ENCODE measurements around the gene ZNF778. TPM values are rescaled to one million over a fixed set of nuclear protein-coding genes. Genes with fewer than 3 reads are reported as not detected.
"Not testable (repeated sequence)": the region's sequence is repeated elsewhere in the genome, so short reads cannot be mapped to it uniquely, and the experiment has no call there.

Gene ZNF778
- total RNA-seq, 2 experiments from 2014 or later, result 8.9 to 9.6 TPM

DNA sequence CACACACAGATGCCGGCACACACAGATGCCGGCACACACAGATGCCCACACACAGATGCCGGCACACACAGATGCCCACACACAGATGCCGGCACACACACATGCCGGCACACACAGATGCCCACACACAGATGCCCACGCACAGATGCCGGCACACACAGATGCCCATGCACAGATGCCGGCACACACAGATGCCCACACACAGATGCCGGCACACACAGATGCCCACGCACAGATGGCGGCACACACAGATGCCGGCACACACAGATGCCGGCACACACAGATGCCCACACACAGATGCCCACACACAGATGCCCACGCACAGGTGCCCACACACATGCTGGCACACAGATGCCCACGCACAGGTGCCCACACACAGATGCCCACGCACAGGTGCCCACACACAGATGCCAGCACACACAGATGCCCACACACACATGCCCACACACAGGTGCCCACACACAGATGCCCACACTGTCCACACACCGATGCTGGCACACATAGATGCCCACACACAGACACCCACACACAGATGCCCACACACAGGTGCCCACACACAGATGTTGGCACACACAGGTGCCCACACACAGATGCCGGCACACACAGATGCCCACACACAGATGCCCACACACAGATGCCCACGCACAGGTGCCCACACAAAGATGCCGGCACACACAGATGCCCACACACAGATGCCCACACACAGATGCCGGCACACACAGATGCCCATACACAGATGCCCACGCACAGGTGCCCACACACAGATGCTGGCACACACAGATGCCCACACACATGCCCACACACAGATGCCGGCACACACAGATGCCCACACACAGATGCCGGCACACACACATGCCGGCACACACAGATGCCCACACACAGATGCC, 28.8 kb upstream of the ZNF778 start:
- H3K27ac Mint-ChIP-seq, H3K4me1 Mint-ChIP-seq, H3K36me3 Mint-ChIP-seq, H3K27me3 Mint-ChIP-seq, DNase-seq, H3K4me3 Mint-ChIP-seq, H3K9me3 Mint-ChIP-seq: not testable (repeated sequence)

GRCh38 chr16:89189358-89190025, 28.0 kb upstream of the ZNF778 start:
- Mint-ChIP-seq H3K9me3 (no peaks in the 10 kb centered on the region), H3K27ac (no peak overlapping the region), H3K4me1 (peaks cover 3% of the 10 kb centered on the region), H3K36me3 (no peaks in the 10 kb centered on the region), H3K4me3 (no peak overlapping the region), H3K27me3 (no peaks in the 10 kb centered on the region)
- DNase-seq, result no peak

- Mint-ChIP-seq H3K36me3 (no peaks in the 10 kb centered on the region), H3K4me1 (peaks cover 3% of the 10 kb centered on the region), H3K27me3 (no peaks in the 10 kb centered on the region), H3K9me3 (no peaks in the 10 kb centered on the region), H3K27ac (no peak overlapping the region), H3K4me3 (no peak overlapping the region)
- no peak for DNase-seq
Observed at GRCh38 chr16:89190150-89190958, 27.1 kb upstream of the ZNF778 start.

DNA sequence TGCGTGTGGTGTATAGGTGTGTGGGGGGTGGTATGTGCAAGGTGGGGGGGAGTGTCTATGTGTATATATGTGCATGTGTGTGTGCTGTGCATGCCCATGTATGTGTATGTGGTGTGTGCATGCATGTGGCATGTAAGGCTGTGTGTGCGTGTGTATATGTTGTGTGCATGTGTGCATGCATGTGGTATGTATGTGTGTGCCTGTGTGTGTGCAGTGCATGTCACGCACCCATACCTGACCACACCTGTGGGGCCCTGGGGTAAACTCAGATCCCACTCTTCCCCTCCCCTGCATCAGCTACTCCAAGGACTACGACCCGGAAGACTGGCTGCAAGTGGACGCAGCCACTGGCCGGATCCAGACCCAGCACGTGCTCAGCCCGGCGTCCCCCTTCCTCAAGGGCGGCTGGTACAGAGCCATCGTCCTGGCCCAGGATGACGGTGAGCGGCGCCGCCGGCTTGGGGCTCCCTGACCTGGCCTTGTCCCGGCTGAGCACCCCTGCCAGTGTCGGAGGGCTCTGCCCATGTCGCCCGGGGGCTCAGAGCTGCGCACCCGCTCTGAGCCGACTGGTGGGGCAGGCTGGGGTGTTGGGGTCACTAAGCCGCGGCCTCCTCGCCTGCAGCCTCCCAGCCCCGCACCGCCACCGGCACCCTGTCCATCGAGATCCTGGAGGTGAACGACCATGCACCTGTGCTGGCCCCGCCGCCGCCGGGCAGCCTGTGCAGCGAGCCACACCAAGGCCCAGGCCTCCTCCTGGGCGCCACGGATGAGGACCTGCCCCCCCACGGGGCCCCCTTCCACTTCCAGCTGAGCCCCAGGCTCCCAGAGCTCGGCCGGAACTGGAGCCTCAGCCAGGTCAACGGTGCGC, 26.2 kb upstream of the ZNF778 start:
- Mint-ChIP-seq H3K27me3 (no peaks in the 10 kb centered on the region), H3K4me3 (no peak overlapping the region), H3K27ac (no peak overlapping the region), H3K36me3 (no peaks in the 10 kb centered on the region), H3K9me3 (no peaks in the 10 kb centered on the region), H3K4me1 (peaks cover 3% of the 10 kb centered on the region)
- peak; percentile 3 for DNase-seq

DNA sequence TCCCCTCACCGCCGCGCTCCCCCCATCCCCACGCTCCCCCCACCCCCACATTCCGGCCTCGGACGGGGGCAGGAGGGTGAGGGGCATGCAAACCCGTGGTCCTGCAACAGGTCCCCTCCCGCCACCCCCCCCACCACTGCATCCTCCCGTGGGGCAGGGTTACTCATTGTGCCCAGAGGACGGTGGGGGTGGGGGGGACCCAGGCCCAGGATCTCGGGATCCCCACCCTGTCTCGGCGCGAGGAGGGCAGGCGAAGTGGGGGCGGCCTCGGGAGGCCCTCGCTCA, 25.7 kb upstream of the ZNF778 start:
- Mint-ChIP-seq H3K9me3 (no peaks in the 10 kb centered on the region), H3K27ac (no peak overlapping the region), H3K36me3 (no peaks in the 10 kb centered on the region), H3K27me3 (no peaks in the 10 kb centered on the region), H3K4me1 (peaks cover 3% of the 10 kb centered on the region), H3K4me3 (no peak overlapping the region)
- no peak for DNase-seq

- not testable (repeated sequence) for H3K4me3 Mint-ChIP-seq, H3K27ac Mint-ChIP-seq, H3K27me3 Mint-ChIP-seq, H3K36me3 Mint-ChIP-seq, H3K9me3 Mint-ChIP-seq, H3K4me1 Mint-ChIP-seq
- peak; percentile 75 for DNase-seq
Observed at GRCh38 chr16:89192186-89192955, 25.1 kb upstream of the ZNF778 start.

DNA sequence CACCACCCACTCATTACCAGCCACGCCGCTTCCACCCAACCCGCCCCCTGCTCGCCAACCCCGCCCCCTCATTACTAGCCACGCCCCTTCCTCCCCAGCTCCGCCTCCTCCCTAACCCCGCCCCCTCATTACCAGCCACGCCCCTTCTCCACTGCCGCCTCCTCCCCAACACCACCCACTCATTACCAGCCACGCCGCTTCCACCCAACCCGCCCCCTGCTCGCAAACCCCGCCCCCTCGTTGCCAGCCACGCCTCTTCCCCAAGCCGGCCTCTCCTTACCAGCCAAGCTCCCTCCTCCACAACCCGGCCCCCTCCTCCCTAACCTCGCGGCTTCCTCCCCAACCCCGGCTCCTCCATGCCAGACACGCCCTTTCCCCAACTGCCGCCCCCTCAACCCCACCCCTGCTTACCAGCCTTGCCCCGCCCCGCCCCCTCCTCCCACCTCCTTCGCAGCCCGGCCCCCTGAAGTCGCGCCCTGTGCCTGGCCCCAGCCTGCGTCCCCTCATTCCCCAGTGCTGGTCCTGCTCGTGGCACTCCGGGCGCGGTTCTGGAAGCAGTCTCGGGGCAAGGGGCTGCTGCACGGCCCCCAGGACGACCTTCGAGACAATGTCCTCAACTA, 24.4 kb upstream of the ZNF778 start:
- Mint-ChIP-seq H3K27me3 (no peaks in the 10 kb centered on the region), H3K36me3 (no peaks in the 10 kb centered on the region), H3K4me3 (no peak overlapping the region), H3K27ac (no peak overlapping the region), H3K9me3 (no peaks in the 10 kb centered on the region), H3K4me1 (no peaks in the 10 kb centered on the region)
- DNase-seq, result peak; percentile 58

- Mint-ChIP-seq H3K27ac (no peak overlapping the region), H3K4me3 (no peak overlapping the region)
Observed at GRCh38 chr16:89193576-89194293, 23.8 kb upstream of the ZNF778 start.

DNA sequence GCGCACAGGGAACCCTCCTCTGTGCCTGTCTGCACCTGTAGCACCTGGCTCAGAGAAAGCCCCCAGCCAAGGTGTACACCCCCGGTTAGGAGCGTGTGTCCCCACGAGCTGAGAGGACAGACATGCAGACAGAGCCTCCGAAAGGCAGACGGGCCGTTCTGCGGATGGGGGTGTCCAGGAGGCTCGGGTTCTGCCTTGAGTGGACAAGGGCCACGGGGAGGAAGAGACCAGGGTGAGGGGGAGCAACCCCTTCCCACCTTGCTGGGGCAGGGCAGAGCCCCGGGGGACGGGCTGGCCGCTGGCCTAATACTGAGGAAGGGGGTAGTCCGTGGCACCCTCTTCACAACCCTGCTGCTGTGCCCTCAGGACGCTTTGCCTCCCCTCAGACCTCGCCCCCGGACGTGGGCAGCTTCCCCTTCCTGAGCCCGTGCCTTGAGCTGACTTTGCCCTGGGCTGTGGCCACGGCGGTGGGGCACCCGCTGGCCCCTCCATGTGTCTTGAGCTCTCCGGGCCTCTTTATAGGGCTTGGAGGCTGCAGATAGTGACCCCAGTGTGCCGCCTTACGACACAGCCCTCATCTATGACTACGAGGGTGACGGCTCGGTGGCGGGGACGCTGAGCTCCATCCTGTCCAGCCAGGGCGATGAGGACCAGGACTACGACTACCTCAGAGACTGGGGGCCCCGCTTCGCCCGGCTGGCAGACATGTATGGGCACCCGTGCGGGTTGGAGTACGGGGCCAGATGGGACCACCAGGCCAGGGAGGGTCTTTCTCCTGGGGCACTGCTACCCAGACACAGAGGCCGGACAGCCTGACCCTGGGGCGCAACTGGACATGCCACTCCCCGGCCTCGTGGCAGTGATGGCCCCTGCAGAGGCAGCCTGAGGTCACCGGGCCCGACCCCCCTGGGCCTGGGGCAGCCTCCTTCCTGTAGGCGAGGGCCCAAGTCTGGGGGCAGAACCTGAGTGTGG, 22.9 kb upstream of the ZNF778 start:
- Mint-ChIP-seq H3K9me3 (no peaks in the 10 kb centered on the region), H3K27ac (no peak overlapping the region), H3K4me3 (no peak overlapping the region), H3K36me3 (no peaks in the 10 kb centered on the region), H3K27me3 (peaks cover 9% of the 10 kb centered on the region), H3K4me1 (no peaks in the 10 kb centered on the region)
- DNase-seq, result no peak

More at GRCh38 chr16:89193576-89194293, 23.8 kb upstream of the ZNF778 start:
- H3K27me3 Mint-ChIP-seq, result peaks cover 1% of the 10 kb centered on the region
- H3K9me3 Mint-ChIP-seq, result no peaks in the 10 kb centered on the region
- H3K4me1 Mint-ChIP-seq, result no peaks in the 10 kb centered on the region
- DNase-seq, result no peak
- no peaks in the 10 kb centered on the region for H3K36me3 Mint-ChIP-seq

DNA sequence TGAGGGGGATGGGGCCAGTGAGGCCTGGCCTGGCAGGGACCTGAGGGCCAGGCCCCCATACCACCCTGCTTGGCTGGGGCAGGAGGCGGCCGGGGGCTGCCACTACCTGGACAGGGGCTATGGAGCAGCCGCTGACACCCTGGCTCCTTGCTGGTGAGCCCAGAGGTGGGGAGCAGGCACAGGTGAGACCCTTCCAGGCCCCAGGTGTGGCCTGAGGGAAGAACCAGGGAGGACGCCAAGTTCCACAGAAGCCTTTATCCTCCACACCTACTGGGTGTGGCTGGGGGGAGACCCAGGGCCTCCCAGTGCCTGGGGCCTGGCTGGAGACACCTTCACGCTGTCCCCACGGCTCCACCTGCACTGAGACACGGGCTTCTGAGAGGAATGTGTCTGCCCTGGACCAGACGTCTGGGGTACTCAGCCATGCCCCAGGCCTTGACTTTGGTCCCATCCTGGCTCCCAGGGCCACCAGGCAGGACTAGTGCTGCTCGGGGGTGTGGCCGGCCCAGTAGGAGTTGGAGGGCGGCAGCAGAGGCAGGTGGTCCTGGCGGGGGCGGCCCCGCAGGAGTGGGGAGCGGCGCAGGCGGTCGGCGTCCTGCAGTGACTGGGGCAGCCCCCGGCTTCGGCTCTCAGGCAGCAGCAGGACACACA, 21.9 kb upstream of the ZNF778 start:
- Mint-ChIP-seq H3K4me3 (no peak overlapping the region), H3K9me3 (no peaks in the 10 kb centered on the region), H3K27me3 (peaks cover 19% of the 10 kb centered on the region), H3K27ac (no peak overlapping the region), H3K4me1 (no peaks in the 10 kb centered on the region), H3K36me3 (no peaks in the 10 kb centered on the region)
- DNase-seq, result no peak

- no peak for DNase-seq
- H3K4me1 Mint-ChIP-seq, result no peaks in the 10 kb centered on the region
- peaks cover 22% of the 10 kb centered on the region for H3K27me3 Mint-ChIP-seq
- no peaks in the 10 kb centered on the region for H3K36me3 Mint-ChIP-seq
- H3K4me3 Mint-ChIP-seq, result no peak overlapping the region
- no peaks in the 10 kb centered on the region for H3K9me3 Mint-ChIP-seq
- H3K27ac Mint-ChIP-seq, result no peak overlapping the region
Observed at GRCh38 chr16:89197033-89197632, 20.4 kb upstream of the ZNF778 start.

All from activated naive CD8-positive, alpha-beta T cell treated with anti-CD3 and anti-CD28 coated beads for 36 hours (primary cell).